Measurements from ENCODE around the gene NGLY1. TPM values are rescaled to one million over a fixed set of nuclear protein-coding genes. Genes with fewer than 3 reads are reported as not detected.

NGLY1 gene
- polyA plus RNA-seq, 3 donors: 14.4 to 17.4 (median 17.2) TPM

GRCh38 chr3:25724948-25725645, 58.1 kb downstream of the NGLY1 start:
- WGBS, 3 donors: 93 to 99% (median 96%) methylated on average over 2 of the region's 2 CpGs
- H3K27ac ChIP-seq (ENCODE audit: low read depth, low read length): no peak overlapping the region

DNA sequence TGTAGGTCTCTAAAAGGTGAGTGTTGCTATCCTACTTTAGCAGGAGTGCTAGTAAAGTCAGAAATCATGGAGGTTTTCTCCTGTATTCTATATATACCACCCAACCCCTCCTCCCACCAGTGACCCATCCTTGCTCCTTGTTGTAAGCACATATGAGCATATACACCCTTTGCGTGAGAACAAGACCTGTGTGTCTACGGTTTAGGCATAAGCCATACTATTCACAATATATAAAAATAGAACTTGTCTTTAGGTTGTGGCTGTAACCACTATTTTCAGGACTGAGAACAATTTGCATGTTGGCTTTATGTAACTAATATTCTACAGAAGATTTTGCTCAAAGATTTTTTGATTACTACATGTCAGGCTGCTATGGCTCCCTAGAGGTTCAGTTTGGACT, 59.4 kb downstream of the NGLY1 start:
- WGBS, 3 donors: 94 to 98% (median 94%) methylated on average over 2 of the region's 2 CpGs
- H3K27ac ChIP-seq (ENCODE audit: low read depth, low read length): no peak overlapping the region

- no peak overlapping the region for H3K27ac ChIP-seq (ENCODE audit: low read depth, low read length)
- 91 to 100% (median 94%) methylated on average over 1 of the region's 1 CpG for WGBS, 3 donors
These were observed 63.9 kb downstream of the NGLY1 start for GRCh38 chr3:25719321-25719720.

GRCh38 chr3:25713341-25713985, 69.8 kb downstream of the NGLY1 start:
- WGBS, 3 donors: 88 to 94% (median 92%) methylated on average over 11 of the region's 11 CpGs
- no peak overlapping the region for H3K27ac ChIP-seq (ENCODE audit: low read depth, low read length)

DNA sequence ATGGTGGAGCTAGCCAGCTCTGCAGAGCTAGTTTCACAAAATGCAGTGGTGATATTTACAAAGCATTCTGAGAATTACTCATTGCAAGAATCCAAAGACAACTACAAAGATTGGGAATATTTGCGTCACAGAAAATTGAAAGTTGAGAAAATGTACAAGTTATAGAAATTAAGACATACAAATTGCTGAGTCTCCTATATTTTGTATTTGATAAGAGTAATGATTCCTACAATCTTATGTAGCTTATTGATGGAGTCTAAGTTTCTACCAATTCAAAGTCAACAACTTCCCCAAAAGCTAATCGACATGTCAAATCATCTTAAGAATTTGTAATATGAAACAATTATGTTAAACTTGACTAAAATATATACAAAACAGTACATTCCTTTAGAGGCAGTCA, 72.2 kb downstream of the NGLY1 start:
- WGBS, 3 donors: 94 to 96% (median 94%) methylated on average over 2 of the region's 2 CpGs

DNA sequence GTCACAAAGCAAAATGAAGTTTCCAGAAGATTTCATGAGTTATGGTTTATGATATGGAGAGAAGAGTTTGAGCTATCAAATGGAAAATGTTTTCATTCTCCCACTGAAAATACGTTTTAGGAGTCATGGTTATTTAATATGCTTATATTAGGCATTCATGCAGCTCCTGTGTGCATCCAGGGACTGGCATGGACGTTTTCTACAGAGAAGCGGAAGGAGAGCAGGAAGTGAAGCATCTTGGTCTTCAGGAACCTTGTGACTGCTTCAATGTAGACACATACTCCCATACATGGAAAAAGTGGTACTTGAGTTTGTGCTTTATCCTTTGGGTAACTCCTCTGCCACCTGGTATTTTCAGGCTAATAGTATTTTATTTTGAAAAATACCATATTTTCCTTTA, 75.2 kb downstream of the NGLY1 start:
- WGBS, 3 donors: 58 to 61% (median 59%) methylated on average over 3 of the region's 3 CpGs
- no peak overlapping the region for H3K27ac ChIP-seq (ENCODE audit: low read depth, low read length)

More for the DNA sequence above, 72.2 kb downstream of the NGLY1 start:
- no peak overlapping the region for H3K27ac ChIP-seq (ENCODE audit: low read depth, low read length)

DNA sequence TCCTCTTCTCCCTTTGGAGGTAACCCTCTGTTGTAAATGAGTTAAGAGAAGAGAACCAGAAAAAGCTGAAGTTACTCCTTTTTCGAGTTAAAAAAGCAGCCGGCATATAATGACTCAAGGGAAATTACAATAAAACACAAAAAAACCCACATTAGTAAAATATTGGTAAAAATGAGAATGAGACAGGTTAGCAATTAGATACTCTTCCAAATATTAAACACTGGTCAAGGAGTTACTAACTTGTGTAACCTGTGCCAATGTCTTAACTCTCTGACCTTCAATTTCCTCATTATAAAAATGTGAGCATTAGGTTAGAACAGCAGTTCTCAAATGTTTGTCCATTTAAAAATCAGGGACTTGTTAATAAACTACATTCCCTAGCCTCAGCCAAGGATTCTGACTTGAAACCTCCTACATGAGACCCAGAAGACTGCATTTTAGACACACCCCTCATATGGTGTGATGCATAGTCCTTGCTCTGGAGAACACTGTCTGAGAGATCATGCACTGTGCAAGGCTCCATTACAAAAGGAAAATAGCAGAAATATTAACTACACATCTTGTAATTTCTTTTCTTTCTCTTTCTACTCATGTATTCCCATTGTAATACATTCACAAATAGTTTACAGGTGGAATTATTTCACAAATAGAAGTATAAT, 75.8 kb downstream of the NGLY1 start:
- WGBS, 3 donors: 82 to 88% (median 87%) methylated on average over 2 of the region's 2 CpGs
- no peak overlapping the region for H3K27ac ChIP-seq (ENCODE audit: low read depth, low read length)

DNA sequence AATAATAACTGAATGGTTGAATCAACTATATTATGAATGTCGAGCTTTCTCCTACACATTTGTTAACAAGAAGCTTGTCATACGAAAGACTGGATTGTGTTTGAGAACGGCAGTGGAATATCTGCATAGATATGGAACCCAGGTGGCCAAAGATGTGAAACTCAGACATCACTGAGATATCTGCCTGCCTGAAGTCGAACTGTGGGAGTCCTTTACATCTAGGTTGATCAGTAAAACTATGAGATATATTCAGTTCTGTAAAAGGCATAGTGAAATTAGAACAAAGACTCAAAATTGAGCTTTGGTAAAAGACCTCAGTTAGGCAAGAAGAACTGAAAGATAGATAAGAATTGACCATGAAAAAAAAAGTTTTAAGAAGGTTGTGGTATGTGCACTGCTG, 77.0 kb downstream of the NGLY1 start:
- WGBS, 3 donors: 77 to 90% (median 84%) methylated on average over 4 of the region's 4 CpGs
- no peak overlapping the region for H3K27ac ChIP-seq (ENCODE audit: low read depth, low read length)

- WGBS, 3 donors: 62 to 78% (median 63%) methylated on average over 1 of the region's 1 CpG
- no peak overlapping the region for H3K27ac ChIP-seq (ENCODE audit: low read depth, low read length)
These were observed 85.7 kb downstream of the NGLY1 start for GRCh38 chr3:25697553-25697952.

DNA sequence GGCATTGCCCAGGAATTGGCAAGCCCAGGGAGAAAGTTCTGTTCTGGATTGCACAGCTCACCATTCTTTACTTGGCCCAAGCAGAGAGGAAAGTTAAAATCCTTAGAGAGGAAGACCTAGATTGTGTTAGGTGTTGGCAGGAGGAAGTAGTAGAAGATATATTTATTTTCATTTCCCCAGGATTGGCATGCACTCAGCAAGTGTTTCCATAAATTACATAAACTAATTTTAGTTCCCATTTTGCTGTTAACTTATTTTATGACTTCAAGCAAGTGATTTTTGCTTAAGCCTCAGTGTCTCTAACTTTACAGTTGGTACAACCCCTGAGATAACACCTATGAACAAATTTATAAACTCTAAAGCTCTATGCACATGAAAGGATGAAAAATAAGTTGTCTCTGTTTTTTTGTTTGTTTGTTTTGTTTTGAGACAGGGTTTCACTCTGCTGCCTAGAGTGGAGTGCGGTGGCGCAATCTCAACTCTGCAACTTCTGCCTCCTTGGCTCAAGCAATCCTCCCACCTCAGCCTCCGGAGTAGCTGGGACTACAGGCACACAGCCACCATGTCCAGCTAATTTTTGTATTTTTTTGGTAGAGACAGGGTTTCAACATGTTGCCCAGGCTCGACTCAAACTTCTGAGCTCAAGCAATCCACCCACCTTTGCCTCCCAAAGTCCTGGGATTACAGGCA, 87.4 kb downstream of the NGLY1 start:
- 67 to 85% (median 76%) methylated on average over 4 of the region's 4 CpGs for WGBS, 3 donors

GRCh38 chr3:25693238-25693637, 90.0 kb downstream of the NGLY1 start:
- 64 to 68% (median 67%) methylated on average over 3 of the region's 3 CpGs for WGBS, 3 donors

More for the DNA sequence above, 87.4 kb downstream of the NGLY1 start:
- H3K27ac ChIP-seq (ENCODE audit: low read depth, low read length): no peak overlapping the region

DNA sequence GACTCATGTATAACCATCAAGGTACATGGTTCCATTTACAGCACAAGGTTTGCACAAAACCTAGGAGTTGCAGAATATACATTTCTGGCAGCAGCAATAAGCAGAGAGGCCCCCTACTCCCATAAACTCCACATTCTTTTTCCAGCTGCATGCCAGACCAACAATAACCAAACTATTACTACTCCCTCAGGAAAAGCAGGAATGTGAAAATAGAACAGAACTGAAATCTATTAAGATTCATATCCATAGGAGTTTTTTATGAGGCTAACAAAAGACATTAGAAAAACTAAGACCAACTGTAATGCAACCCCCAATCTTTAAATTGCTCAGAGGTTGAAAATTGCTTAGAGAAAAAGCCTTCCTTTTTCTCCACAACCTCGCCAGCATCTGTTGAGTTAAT, 90.9 kb downstream of the NGLY1 start:
- WGBS, 3 donors: 58 to 94% (median 72%) methylated on average over 1 of the region's 1 CpG
- H3K27ac ChIP-seq (ENCODE audit: low read depth, low read length): no peak overlapping the region

More at GRCh38 chr3:25693238-25693637, 90.0 kb downstream of the NGLY1 start:
- H3K27ac ChIP-seq (ENCODE audit: low read depth, low read length): no peak overlapping the region

GRCh38 chr3:25690768-25691533, 92.3 kb downstream of the NGLY1 start:
- H3K27ac ChIP-seq (ENCODE audit: low read depth, low read length): no peak overlapping the region
- WGBS, 3 donors: 83 to 91% (median 85%) methylated on average over 2 of the region's 2 CpGs

GRCh38 chr3:25689226-25689625, 94.0 kb downstream of the NGLY1 start:
- no peak overlapping the region for H3K27ac ChIP-seq (ENCODE audit: low read depth, low read length)
- 58 to 80% (median 58%) methylated on average over 3 of the region's 3 CpGs for WGBS, 3 donors

- 87 to 95% (median 94%) methylated on average over 1 of the region's 1 CpG for WGBS, 3 donors
- H3K27ac ChIP-seq (ENCODE audit: low read depth, low read length): no peak overlapping the region
These were observed 95.5 kb downstream of the NGLY1 start for GRCh38 chr3:25687742-25688141.

- no peak overlapping the region for H3K27ac ChIP-seq (ENCODE audit: low read depth, low read length)
- WGBS, 3 donors: 93 to 97% (median 96%) methylated on average over 23 of the region's 23 CpGs
These were observed 96.5 kb downstream of the NGLY1 start for GRCh38 chr3:25686766-25687165.

- WGBS, 3 donors: 90 to 94% (median 93%) methylated on average over 2 of the region's 2 CpGs
- H3K27ac ChIP-seq (ENCODE audit: low read depth, low read length): no peak overlapping the region
These were observed 99.4 kb downstream of the NGLY1 start for GRCh38 chr3:25683882-25684281.

- WGBS, 3 donors: 91 to 94% (median 94%) methylated on average over 1 of the region's 1 CpG
These were observed 99.8 kb downstream of the NGLY1 start for GRCh38 chr3:25683410-25683809.

More at GRCh38 chr3:25683410-25683809, 99.8 kb downstream of the NGLY1 start:
- no peak overlapping the region for H3K27ac ChIP-seq (ENCODE audit: low read depth, low read length)
